GM12864 (cell line): ENCODE data around the gene SRC.

ENCODE experiments used
- DNase-seq: peaks from one replicate; pipeline ENCODE4 v3.0.0-alpha.2; 2011; ENCODE audit warnings: low read depth
- H3K4me3 ChIP-seq: 2 replicates; pipeline ENCODE4 v1.5.1; 2011; ENCODE audit warnings: mild to moderate bottlenecking, low read depth, low read length, control low read depth
- TF ChIP-seq, protein P1 (sequence below): IDR thresholded peaks from 2 replicates; pipeline ENCODE4 v1.5.1; 2011; ENCODE audit warnings: low read depth, mild to moderate bottlenecking, moderate library complexity, low read length, control low read depth, inconsistent platforms; ENCODE audit errors: missing control alignments

The SRC gene

DNA sequence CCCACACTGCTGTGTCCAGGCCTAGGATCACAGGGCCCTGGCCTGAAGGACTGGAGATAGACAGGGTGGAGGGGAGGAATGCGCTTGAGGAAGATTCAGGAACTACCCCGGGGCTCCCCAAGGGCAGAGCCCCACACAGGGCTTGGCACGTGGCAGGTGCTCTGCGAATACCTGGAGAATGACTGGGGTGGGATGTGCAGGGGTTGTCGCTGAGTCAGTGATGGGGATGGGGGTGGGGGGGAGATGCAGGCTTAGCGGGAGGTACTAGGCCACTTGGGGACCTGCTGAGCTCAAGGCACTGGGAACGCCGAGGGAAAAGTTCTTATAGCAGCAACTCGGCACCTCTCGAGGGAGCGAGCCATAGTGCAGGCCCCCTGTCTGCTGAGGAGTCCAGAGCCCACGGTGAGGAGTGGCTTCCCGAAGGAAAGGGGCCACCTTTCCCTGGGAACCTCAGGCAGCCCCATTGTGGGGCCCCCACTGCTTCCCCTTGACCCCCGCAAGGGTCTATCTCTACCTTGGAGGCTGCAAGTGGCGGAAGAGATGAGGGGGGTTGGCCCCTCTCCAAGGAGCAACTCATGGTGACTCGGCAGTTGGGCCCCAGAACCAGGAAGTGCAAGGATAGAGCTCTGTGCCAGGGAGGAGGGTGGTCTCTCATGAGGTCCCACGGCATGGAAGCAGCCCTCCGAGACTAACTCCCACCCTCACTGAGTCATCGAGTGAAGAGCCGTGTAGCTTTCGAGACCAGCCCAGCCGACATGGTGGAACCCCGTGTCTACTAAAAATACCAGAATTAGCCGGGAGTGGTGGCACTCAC is 33.1 kb downstream of the SRC start:
- DNase-seq = no peak
- TF ChIP-seq, protein P1, sequence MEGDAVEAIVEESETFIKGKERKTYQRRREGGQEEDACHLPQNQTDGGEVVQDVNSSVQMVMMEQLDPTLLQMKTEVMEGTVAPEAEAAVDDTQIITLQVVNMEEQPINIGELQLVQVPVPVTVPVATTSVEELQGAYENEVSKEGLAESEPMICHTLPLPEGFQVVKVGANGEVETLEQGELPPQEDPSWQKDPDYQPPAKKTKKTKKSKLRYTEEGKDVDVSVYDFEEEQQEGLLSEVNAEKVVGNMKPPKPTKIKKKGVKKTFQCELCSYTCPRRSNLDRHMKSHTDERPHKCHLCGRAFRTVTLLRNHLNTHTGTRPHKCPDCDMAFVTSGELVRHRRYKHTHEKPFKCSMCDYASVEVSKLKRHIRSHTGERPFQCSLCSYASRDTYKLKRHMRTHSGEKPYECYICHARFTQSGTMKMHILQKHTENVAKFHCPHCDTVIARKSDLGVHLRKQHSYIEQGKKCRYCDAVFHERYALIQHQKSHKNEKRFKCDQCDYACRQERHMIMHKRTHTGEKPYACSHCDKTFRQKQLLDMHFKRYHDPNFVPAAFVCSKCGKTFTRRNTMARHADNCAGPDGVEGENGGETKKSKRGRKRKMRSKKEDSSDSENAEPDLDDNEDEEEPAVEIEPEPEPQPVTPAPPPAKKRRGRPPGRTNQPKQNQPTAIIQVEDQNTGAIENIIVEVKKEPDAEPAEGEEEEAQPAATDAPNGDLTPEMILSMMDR = no peak
- H3K4me3 ChIP-seq = no peak overlapping the region

- no peak overlapping the region for H3K4me3 ChIP-seq
- TF ChIP-seq, protein P1 = no peak
- no peak for DNase-seq
Observed at GRCh38 chr20:37379967-37380828, 34.3 kb downstream of the SRC start.

GRCh38 chr20:37380864-37381579 is 35.1 kb downstream of the SRC start:
- TF ChIP-seq, protein P1 = no peak
- no peak for DNase-seq
- H3K4me3 ChIP-seq = no peak overlapping the region

DNA sequence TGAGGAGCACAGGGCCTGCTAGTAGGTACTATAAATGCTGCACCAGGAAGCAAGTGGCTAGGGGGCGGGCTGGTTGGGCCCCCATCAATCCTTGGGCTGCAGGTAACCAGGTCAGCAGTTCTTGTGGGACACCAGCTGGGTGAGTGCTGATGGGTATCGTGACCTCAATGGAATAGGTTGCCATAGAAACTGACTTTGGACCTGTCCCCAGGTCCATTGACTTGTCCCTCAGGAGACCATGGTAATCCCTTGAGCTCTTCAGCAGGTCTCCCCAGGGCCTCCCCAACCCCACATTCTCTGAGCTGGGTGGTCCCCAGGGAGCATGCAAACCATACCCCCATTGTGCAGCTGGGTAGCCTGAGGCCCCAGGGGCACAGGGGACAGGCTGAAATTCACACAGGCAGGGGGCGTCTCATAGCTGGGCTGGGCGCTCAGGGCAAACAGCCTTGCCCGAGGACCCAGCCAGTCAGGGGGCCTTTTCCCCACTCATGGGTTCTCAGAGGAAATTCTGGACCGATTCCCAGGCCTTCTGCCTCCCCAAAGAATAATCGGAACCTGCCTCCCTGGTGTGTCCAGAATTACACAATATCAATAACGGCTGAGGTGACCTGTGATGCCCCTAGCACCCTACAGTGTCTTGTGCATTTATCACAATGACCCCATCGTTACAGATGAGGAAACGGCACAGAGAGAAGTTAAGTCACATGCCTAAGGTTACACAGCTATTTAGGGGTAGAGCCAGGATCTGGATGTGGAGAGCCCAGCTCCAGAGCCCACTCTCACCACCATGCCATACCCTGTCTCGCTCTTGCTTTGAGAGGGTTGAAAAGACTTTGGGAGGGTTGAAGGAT is 35.9 kb downstream of the SRC start:
- no peak overlapping the region for H3K4me3 ChIP-seq
- TF ChIP-seq, protein P1 = peak; percentile 2
- no peak for DNase-seq

GRCh38 chr20:37382482-37383120 is 36.7 kb downstream of the SRC start:
- no peak overlapping the region for H3K4me3 ChIP-seq
- TF ChIP-seq, protein P1 = no peak
- no peak for DNase-seq
